HG03520 (cell line): ENCODE measurements around the gene SDF4.

ENCODE experiments used
- ATAC-seq: cut with Tn5 transposase; IDR thresholded peaks from one replicate; pipeline ENCODE4 v1.9.1; 2021; ENCODE audit warnings: mild to moderate bottlenecking, moderate library complexity; ENCODE audit not compliant: unreplicated experiment

SDF4 gene

GRCh38 chr1:1168451-1169411 is 63.1 kb downstream of the SDF4 start:
- no peak for ATAC-seq

GRCh38 chr1:1167841-1168450 is 63.9 kb downstream of the SDF4 start:
- ATAC-seq: no peak

- no peak for ATAC-seq
These were observed 64.4 kb downstream of the SDF4 start for GRCh38 chr1:1167398-1167821.
